Measurements from ENCODE around the gene BRD4.

Gene BRD4

DNA sequence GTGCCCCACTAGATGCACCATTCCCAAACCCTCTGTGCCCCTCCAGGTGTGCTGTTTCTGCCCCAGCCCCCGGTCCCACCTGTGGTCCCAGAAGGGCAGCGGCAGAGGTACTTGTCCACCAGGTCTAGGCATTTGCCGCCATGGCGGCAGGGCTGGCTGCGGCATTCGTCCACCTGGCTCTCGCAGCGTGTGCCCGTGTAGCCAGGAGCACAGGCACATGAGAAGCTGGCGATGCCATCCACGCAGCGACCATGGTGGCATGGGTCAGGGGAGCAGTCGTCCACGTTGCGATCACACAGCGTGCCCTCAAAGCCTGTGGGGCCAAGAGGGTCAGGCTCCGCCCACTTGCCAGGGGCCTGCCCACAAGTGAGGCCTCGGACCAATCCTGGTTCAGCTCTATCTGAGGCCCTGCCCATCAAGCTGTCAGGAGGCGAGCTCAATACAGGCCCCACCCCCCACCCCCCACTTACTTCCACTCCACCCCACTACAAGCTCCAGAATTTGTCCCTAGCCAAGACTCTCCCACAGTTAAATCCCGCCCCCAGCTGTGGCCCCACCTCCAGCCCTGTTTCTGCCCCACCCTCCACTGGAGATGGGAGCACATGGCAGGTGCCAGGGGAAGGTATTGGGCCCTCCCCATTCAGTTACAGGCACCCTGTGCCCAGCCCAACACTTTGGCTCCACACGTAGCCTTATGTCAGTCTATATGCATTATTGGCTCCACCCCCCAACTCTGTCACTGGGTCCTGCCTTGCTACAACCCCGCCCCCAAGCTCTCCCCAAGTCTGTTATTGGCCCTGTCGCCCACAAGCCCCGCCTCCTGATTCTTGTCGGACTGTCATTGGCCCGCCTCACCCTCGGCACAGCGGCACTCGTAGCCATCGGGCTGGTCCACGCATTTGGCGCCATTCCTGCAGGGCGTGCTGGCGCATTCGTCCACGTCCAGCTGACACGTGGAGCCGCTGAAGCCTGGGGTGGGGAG, 145.0 kb downstream of the BRD4 start:
- no peak for DNase-seq

Data from CD4-positive, alpha-beta T cell treated with Interleukin-21 for 1 hour (primary cell).